Measurements from ENCODE around the gene CDH18. TPM values are rescaled to one million over a fixed set of nuclear protein-coding genes. Genes with fewer than 3 reads are reported as not detected.

CDH18 gene
- total RNA-seq, 1 experiment from 2014 or later = 0.15 TPM

DNA sequence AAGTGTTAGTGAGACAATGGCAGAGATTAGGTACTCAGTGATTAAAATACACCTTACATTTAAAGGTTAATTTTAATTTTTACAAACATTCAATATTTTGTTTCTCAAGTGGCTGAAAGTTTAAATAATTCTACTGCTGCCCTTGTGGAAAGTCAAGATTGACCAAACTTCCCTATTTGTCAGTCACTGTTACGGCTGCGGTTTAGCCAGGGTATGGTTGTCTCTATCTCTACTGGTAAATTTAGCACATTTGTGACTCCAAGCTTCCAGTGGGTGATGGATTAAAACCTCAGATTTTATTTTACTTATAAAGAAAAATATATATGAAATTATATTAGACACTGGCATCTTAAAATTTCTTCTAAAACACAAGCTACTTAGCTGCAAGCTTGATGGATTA lies 368.4 kb downstream of the CDH18 start:
- no peak overlapping the region for H3K4me2 ChIP-seq (ENCODE audit: low read length)
- no TSS peak for BruUV-seq (replicated peaks)
- intact Hi-C loops (cut with micrococcal nuclease) = no loop called here
- H3K9me2 ChIP-seq (replicated peaks; ENCODE audit: low read length) = no peaks in the 10 kb centered on the region
- no peaks in the 10 kb centered on the region for H3K27me3 ChIP-seq (ENCODE audit: low read length)
- no peaks in the 10 kb centered on the region for H4K20me1 ChIP-seq (ENCODE audit: low read length)
- DNase-seq (no peak), ATAC-seq (no peak)
- TF ChIP-seq, protein P1, sequence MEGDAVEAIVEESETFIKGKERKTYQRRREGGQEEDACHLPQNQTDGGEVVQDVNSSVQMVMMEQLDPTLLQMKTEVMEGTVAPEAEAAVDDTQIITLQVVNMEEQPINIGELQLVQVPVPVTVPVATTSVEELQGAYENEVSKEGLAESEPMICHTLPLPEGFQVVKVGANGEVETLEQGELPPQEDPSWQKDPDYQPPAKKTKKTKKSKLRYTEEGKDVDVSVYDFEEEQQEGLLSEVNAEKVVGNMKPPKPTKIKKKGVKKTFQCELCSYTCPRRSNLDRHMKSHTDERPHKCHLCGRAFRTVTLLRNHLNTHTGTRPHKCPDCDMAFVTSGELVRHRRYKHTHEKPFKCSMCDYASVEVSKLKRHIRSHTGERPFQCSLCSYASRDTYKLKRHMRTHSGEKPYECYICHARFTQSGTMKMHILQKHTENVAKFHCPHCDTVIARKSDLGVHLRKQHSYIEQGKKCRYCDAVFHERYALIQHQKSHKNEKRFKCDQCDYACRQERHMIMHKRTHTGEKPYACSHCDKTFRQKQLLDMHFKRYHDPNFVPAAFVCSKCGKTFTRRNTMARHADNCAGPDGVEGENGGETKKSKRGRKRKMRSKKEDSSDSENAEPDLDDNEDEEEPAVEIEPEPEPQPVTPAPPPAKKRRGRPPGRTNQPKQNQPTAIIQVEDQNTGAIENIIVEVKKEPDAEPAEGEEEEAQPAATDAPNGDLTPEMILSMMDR (conservative IDR thresholded peaks at IDR 0.05; ENCODE audit: low read depth, low read length) = no peak
- no peak for TF ChIP-seq EZH2phosphoT487 (IDR thresholded peaks at IDR 0.05; ENCODE audit: borderline replicate concordance, low read length)
- TF ChIP-seq EZH2 (IDR thresholded peaks at IDR 0.05; ENCODE audit: low read length, unreplicated experiment) = no peak
- no peaks in the 10 kb centered on the region for H3K4me1 ChIP-seq (ENCODE audit: insufficient read depth, low read length)
- no peak overlapping the region for H2AFZ ChIP-seq (ENCODE audit: low read length)
- H3K79me2 ChIP-seq (ENCODE audit: low read length) = no peaks in the 10 kb centered on the region
- ChIA-PET CTCF (interaction anchor here (0.7 kb wide), 1 partner anchor 849 kb away, joined by 3 read pairs; no protein-coding TSS in a partner anchor), POLR2A (ENCODE audit: unreplicated experiment) (no interaction called here)
- H3K9me3 ChIP-seq (ENCODE audit: low read length) = no peaks in the 10 kb centered on the region
- no peak overlapping the region for H3K27ac ChIP-seq (ENCODE audit: low read length)
- H3K4me3 ChIP-seq (ENCODE audit: low read length) = no peak overlapping the region
- no peaks in the 10 kb centered on the region for H3F3A ChIP-seq (ENCODE audit: low read length, unreplicated experiment)
- H3K9ac ChIP-seq (ENCODE audit: low read length) = no peak overlapping the region
- no peaks in the 10 kb centered on the region for H3K36me3 ChIP-seq (ENCODE audit: low read depth, low read length)

DNA sequence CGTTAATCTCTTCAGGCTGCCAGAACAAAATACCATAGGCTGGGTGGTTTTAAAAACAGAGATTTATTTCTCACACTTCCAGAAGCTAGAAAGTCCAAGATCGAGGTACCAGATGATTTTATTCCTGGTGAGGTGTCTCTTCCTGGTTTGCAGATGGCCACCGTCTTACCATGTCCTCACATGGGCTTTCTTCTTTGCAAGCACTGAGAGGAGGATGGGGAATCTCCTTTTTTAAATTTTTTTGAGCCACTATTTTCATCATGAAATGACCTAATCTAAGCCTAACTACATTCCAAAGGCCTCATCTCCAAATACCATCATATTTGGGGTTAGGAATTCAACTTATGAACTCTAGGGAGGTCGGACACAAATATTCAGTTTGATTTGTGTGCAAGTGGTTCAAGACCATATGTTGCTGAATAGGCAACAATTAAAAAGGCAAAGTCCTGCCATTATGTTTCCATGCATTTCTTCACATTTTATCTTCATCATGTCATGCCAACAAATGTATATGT lies 371.2 kb downstream of the CDH18 start:
- POLR2A ChIA-PET (ENCODE audit: unreplicated experiment) = no interaction called here
- intact Hi-C loops (cut with micrococcal nuclease) = no loop called here

DNA sequence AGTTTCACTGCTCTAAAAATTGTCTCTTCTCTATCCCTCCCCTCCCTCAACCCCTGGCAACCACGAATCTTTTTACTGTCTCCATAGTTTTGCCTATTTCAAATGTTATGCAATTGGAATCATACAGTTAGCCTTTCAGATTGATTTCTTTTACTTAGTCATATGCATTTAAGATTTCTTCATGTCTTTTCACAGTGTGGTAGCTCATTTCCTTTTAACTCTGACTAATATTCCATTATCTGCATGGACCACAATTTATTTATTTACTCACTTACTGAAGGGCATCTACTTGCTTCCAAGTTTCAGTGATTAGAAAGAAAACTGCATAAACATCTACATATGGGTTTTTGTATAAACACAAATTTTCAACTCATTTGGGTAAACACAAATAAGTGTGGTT lies 372.3 kb downstream of the CDH18 start:
- intact Hi-C loops (cut with micrococcal nuclease) = no loop called here
- peak; percentile 49 for ATAC-seq
- no TSS peak for BruUV-seq (replicated peaks)

More for the DNA sequence above, 371.2 kb downstream of the CDH18 start:
- Histone ChIP-seq H3K36me3 (ENCODE audit: low read depth, low read length) (no peaks in the 10 kb centered on the region), H3K4me3 (ENCODE audit: low read length) (no peak overlapping the region), H4K20me1 (ENCODE audit: low read length) (no peaks in the 10 kb centered on the region), H3K4me1 (ENCODE audit: insufficient read depth, low read length) (no peaks in the 10 kb centered on the region), H3K4me2 (ENCODE audit: low read length) (no peak overlapping the region), H3K27me3 (ENCODE audit: low read length) (no peaks in the 10 kb centered on the region), H3K27ac (ENCODE audit: low read length) (no peak overlapping the region), H3K9me3 (ENCODE audit: low read length) (no peaks in the 10 kb centered on the region), H3K9ac (ENCODE audit: low read length) (no peak overlapping the region), H3K79me2 (ENCODE audit: low read length) (no peaks in the 10 kb centered on the region), H3F3A (ENCODE audit: low read length, unreplicated experiment) (no peaks in the 10 kb centered on the region), H3K9me2 (replicated peaks; ENCODE audit: low read length) (no peaks in the 10 kb centered on the region), H2AFZ (ENCODE audit: low read length) (no peak overlapping the region)
- CTCF ChIA-PET = no interaction called here
- TF ChIP-seq, protein P1 (conservative IDR thresholded peaks at IDR 0.05; ENCODE audit: low read depth, low read length) = no peak
- TF ChIP-seq EZH2 (IDR thresholded peaks at IDR 0.05; ENCODE audit: low read length, unreplicated experiment) (no peak), EZH2phosphoT487 (IDR thresholded peaks at IDR 0.05; ENCODE audit: borderline replicate concordance, low read length) (no peak)
- DNase-seq = no peak
- no TSS peak for BruUV-seq (replicated peaks)
- no peak for ATAC-seq

More for the DNA sequence above, 372.3 kb downstream of the CDH18 start:
- Histone ChIP-seq H4K20me1 (ENCODE audit: low read length) (no peaks in the 10 kb centered on the region), H3K27me3 (ENCODE audit: low read length) (no peaks in the 10 kb centered on the region), H3K4me3 (ENCODE audit: low read length) (no peak overlapping the region), H3K9ac (ENCODE audit: low read length) (no peak overlapping the region), H3K36me3 (ENCODE audit: low read depth, low read length) (no peaks in the 10 kb centered on the region), H3K9me3 (ENCODE audit: low read length) (no peaks in the 10 kb centered on the region), H3K9me2 (replicated peaks; ENCODE audit: low read length) (no peaks in the 10 kb centered on the region), H2AFZ (ENCODE audit: low read length) (no peak overlapping the region), H3F3A (ENCODE audit: low read length, unreplicated experiment) (no peaks in the 10 kb centered on the region), H3K4me1 (ENCODE audit: insufficient read depth, low read length) (no peaks in the 10 kb centered on the region), H3K27ac (ENCODE audit: low read length) (no peak overlapping the region), H3K79me2 (ENCODE audit: low read length) (no peaks in the 10 kb centered on the region), H3K4me2 (ENCODE audit: low read length) (no peak overlapping the region)
- TF ChIP-seq EZH2 (IDR thresholded peaks at IDR 0.05; ENCODE audit: low read length, unreplicated experiment) (no peak), EZH2phosphoT487 (IDR thresholded peaks at IDR 0.05; ENCODE audit: borderline replicate concordance, low read length) (no peak)
- TF ChIP-seq, protein P1 (conservative IDR thresholded peaks at IDR 0.05; ENCODE audit: low read depth, low read length) = no peak
- ChIA-PET CTCF (no interaction called here), POLR2A (ENCODE audit: unreplicated experiment) (no interaction called here)
- DNase-seq = peak; percentile 26
